ENCODE measurements around the gene ME1.

The ME1 gene

DNA sequence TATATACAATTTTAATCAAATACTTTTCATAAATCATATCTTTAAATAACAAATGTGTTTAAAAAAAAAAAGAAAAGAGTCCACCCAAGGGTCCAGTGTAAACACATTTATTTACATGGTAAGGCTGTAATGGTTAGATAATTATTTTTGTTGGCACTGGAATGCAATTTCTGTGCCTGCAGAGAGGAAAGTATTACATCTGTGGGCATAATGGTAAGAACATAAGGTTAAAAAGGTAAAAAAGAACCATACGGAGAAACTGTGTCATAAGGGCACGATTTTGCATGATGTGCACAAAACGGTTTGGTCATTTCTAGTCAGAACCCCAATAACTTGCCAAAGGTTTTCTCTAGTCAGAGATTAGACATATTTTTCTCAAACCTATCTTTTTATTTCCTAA, 183.4 kb downstream of the ME1 start:
- Histone ChIP-seq H3K36me3 (ENCODE audit: control insufficient read depth, insufficient read depth, low read length) (no peaks in the 10 kb centered on the region), H3K9me3 (ENCODE audit: control insufficient read depth, low read length) (no peaks in the 10 kb centered on the region), H3K4me1 (ENCODE audit: control insufficient read depth, insufficient read depth, low read length) (no peaks in the 10 kb centered on the region), H3K4me3 (ENCODE audit: low read length) (no peak overlapping the region), H3K9ac (ENCODE audit: low read length) (no peak overlapping the region), H3K27me3 (ENCODE audit: control insufficient read depth, insufficient read depth, low read length) (no peaks in the 10 kb centered on the region)

DNA sequence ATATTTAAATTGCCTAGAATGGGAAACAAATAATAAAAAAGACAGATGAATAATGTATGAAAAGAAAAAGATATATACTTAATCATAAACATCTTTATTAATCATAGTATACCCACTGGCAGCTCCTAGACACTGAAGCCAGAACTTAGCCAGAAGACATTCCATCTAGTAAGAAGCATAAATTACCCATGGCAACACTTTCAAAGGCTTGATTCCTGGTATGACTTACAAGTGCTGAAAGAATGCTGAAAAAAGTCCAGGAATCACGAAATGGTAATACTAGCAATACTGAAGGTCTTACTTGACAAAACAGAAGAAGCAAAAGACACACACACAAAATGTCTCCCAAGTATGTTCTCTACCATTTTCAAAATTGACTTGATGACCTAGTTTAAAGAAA, 199.7 kb downstream of the ME1 start:
- Histone ChIP-seq H3K9ac (ENCODE audit: low read length) (no peak overlapping the region), H3K27me3 (ENCODE audit: control insufficient read depth, insufficient read depth, low read length) (no peaks in the 10 kb centered on the region), H3K4me1 (ENCODE audit: control insufficient read depth, insufficient read depth, low read length) (no peaks in the 10 kb centered on the region), H3K9me3 (ENCODE audit: control insufficient read depth, low read length) (no peaks in the 10 kb centered on the region), H3K36me3 (ENCODE audit: control insufficient read depth, insufficient read depth, low read length) (no peaks in the 10 kb centered on the region), H3K4me3 (ENCODE audit: low read length) (no peak overlapping the region)

DNA sequence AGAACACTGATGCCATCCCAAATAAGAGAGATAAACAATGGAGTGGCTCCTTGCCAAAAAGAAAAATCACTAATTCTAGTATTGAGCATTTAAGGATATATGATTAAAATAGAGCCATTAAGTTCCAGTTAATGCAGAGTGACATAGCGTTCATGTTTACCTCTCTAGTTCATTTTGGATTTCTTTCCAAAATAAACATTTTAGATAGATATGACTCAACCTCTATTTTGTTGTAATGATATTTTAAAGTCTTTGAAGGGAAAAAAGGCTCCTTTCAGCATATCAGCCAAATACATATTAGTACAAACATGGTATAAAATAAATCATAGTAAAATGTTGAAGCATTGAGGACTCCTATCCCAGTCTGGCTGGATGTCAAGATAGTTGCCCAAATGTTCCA, 204.3 kb downstream of the ME1 start:
- H3K4me3 ChIP-seq (ENCODE audit: low read length) = no peak overlapping the region
- H3K9ac ChIP-seq (ENCODE audit: low read length) = no peak overlapping the region
- no peaks in the 10 kb centered on the region for H3K4me1 ChIP-seq (ENCODE audit: control insufficient read depth, insufficient read depth, low read length)
- H3K36me3 ChIP-seq (ENCODE audit: control insufficient read depth, insufficient read depth, low read length) = no peaks in the 10 kb centered on the region
- no peaks in the 10 kb centered on the region for H3K9me3 ChIP-seq (ENCODE audit: control insufficient read depth, low read length)
- no peaks in the 10 kb centered on the region for H3K27me3 ChIP-seq (ENCODE audit: control insufficient read depth, insufficient read depth, low read length)

DNA sequence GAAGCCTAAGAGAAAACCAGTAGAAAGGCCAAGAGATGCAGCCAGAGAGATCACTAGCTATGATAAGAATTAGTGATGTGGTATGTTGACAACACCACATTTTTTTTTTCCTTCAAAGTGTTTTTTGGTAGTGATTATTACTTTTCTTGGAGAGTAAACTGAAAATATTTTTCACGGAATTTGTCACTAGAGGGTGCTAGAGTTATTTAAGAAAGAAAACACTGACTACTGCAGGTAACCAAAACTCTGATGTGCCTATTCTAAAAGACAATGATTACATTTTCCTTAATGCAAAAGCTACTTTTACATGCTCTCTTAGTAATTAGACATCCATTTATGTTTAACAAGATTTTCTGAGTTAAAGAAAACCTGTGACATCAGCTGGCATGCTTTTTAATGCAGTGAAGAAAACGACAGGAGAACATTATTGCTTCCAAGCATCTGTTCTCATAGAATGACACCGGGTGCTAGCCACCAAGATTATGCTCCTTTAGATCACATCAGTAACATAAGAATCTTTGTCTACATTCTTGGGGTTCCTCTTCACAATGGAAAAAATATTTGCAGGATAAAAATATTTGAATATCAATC, 208.9 kb downstream of the ME1 start:
- H3K4me3 ChIP-seq (ENCODE audit: low read length) = no peak overlapping the region
- no peaks in the 10 kb centered on the region for H3K27me3 ChIP-seq (ENCODE audit: control insufficient read depth, insufficient read depth, low read length)
- no peaks in the 10 kb centered on the region for H3K4me1 ChIP-seq (ENCODE audit: control insufficient read depth, insufficient read depth, low read length)
- H3K36me3 ChIP-seq (ENCODE audit: control insufficient read depth, insufficient read depth, low read length) = no peaks in the 10 kb centered on the region
- no peaks in the 10 kb centered on the region for H3K9me3 ChIP-seq (ENCODE audit: control insufficient read depth, low read length)
- no peak overlapping the region for H3K9ac ChIP-seq (ENCODE audit: low read length)

DNA sequence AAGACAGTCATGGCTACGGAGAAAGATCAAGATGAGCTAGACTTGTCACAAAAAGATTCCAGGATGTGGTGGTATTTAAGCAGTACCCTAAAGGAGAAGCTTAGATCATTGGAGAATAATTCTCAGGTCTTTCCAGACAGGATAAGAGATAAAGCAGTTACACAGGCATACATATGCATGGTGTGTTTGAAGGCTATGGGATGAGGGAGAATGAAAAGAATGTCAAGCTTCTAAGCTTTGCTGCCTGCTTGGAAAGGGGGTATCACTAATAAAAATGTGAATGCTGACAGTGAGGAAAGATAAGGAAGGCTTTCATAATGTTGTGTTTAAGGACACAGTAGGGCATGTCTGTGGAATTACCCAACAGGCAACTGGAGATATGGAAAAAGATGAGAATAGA, 209.6 kb downstream of the ME1 start:
- no peaks in the 10 kb centered on the region for H3K36me3 ChIP-seq (ENCODE audit: control insufficient read depth, insufficient read depth, low read length)

DNA sequence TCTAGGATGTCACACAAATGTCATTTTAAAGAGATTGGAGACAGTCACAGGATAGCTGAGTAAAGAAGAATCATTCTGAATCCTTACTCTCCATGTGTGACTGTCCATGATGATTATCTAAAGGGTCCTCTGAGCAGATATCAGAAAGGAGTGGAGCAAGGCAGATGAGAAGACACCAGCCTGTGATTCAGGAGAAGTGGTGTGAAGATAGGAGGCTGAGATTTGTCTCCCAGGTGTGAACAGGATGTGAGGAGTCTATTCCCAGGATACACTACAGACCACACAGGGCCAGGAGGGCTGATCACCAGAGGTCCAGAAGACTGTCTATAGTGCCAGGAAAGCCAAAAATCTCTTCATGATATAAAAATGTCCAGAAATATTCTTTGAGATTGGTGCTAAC, 210.7 kb downstream of the ME1 start:
- no peaks in the 10 kb centered on the region for H3K27me3 ChIP-seq (ENCODE audit: control insufficient read depth, insufficient read depth, low read length)
- no peaks in the 10 kb centered on the region for H3K9me3 ChIP-seq (ENCODE audit: control insufficient read depth, low read length)
- no peak overlapping the region for H3K9ac ChIP-seq (ENCODE audit: low read length)
- H3K4me3 ChIP-seq (ENCODE audit: low read length) = no peak overlapping the region
- no peaks in the 10 kb centered on the region for H3K4me1 ChIP-seq (ENCODE audit: control insufficient read depth, insufficient read depth, low read length)
- no peaks in the 10 kb centered on the region for H3K36me3 ChIP-seq (ENCODE audit: control insufficient read depth, insufficient read depth, low read length)

More for the DNA sequence above, 209.6 kb downstream of the ME1 start:
- Histone ChIP-seq H3K9me3 (ENCODE audit: control insufficient read depth, low read length) (no peaks in the 10 kb centered on the region), H3K4me1 (ENCODE audit: control insufficient read depth, insufficient read depth, low read length) (no peaks in the 10 kb centered on the region), H3K9ac (ENCODE audit: low read length) (no peak overlapping the region), H3K27me3 (ENCODE audit: control insufficient read depth, insufficient read depth, low read length) (no peaks in the 10 kb centered on the region), H3K4me3 (ENCODE audit: low read length) (no peak overlapping the region)

DNA sequence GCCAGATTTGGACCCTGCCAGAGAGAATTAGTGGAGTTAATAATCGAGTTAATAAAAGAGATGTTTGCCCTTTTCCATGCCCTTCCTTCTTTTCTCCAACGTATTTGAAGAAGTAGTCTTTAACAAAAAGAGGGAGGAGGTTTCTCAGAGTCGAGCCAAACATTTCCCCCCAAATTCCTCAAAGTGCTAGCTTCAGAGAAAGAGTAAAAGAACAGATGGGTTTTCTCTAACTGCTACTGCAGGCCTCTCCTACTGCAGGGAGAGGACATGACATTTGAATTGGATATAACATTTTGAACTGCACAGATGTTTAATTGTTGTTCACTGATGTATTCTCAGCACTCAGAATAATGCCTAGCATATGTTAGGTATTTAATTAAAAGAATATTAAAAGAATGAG, 212.2 kb downstream of the ME1 start:
- Histone ChIP-seq H3K9me3 (ENCODE audit: control insufficient read depth, low read length) (no peaks in the 10 kb centered on the region), H3K4me3 (ENCODE audit: low read length) (no peak overlapping the region), H3K9ac (ENCODE audit: low read length) (no peak overlapping the region), H3K4me1 (ENCODE audit: control insufficient read depth, insufficient read depth, low read length) (no peaks in the 10 kb centered on the region), H3K36me3 (ENCODE audit: control insufficient read depth, insufficient read depth, low read length) (no peaks in the 10 kb centered on the region), H3K27me3 (ENCODE audit: control insufficient read depth, insufficient read depth, low read length) (no peaks in the 10 kb centered on the region)

DNA sequence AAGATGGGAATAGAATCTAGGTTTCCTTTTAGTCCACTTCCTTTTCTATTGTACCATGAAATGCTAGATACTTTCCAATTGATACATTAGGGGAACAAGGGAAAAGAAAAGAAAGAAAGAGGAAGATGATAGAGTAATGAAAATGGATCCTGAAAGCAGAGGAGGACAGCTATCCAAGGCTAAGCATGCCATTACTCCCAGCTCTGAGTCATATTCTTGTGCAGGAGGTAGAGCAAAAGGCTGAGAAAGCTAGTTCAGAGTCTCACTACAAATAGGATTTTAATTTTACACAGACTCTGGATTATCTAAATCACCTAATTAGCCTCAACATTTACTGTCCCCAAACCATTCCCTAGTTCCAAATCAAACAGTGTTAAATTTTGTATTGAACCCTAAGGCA, 214.0 kb downstream of the ME1 start:
- Histone ChIP-seq H3K9me3 (ENCODE audit: control insufficient read depth, low read length) (no peaks in the 10 kb centered on the region), H3K4me1 (ENCODE audit: control insufficient read depth, insufficient read depth, low read length) (no peaks in the 10 kb centered on the region), H3K4me3 (ENCODE audit: low read length) (no peak overlapping the region), H3K36me3 (ENCODE audit: control insufficient read depth, insufficient read depth, low read length) (no peaks in the 10 kb centered on the region), H3K27me3 (ENCODE audit: control insufficient read depth, insufficient read depth, low read length) (no peaks in the 10 kb centered on the region), H3K9ac (ENCODE audit: low read length) (no peak overlapping the region)

DNA sequence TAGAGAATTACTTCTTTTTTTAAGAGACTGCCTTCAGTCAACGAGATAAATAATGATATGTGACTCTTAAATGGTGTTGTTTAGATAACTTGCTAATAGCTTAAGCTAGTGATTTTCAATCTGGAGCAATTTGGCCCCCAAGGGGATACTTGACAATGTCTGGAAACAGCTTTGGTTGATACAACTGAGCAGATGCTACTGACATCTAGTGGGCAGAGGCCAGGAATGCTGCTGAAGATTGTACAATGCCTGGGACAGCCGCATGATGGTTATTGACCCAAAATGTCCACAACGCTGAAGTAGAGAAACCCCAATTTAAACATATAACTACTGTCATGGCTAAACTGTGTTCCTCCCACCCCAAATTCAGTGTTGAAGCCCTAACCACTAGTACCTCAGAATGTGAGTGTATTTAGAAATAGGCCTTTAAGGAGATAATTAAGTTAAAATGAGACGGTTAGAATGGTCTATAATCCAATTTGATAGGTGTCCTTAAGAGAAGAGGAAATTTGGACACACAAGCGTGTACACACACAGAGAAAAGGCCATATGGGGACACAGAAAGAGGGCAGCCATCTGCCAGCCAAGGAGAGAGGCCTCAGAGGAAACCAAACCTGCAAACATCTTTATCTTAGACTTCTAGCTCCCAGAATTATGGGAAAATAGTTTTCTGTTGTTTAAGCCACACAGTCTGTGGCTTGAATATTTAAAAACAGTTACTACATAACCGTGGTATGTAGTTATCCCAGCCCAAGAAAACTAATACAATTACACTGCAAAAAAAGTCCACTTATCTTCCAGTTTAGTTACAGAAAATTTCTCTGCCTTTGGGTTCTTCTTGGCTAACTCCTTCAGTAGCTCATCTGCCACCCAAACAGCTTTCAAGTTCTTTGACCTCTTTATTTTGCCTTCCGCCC, 215.5 kb downstream of the ME1 start:
- no peaks in the 10 kb centered on the region for H3K36me3 ChIP-seq (ENCODE audit: control insufficient read depth, insufficient read depth, low read length)
- no peaks in the 10 kb centered on the region for H3K27me3 ChIP-seq (ENCODE audit: control insufficient read depth, insufficient read depth, low read length)
- no peak overlapping the region for H3K4me3 ChIP-seq (ENCODE audit: low read length)
- no peak overlapping the region for H3K9ac ChIP-seq (ENCODE audit: low read length)
- H3K9me3 ChIP-seq (ENCODE audit: control insufficient read depth, low read length) = no peaks in the 10 kb centered on the region
- H3K4me1 ChIP-seq (ENCODE audit: control insufficient read depth, insufficient read depth, low read length) = no peaks in the 10 kb centered on the region

DNA sequence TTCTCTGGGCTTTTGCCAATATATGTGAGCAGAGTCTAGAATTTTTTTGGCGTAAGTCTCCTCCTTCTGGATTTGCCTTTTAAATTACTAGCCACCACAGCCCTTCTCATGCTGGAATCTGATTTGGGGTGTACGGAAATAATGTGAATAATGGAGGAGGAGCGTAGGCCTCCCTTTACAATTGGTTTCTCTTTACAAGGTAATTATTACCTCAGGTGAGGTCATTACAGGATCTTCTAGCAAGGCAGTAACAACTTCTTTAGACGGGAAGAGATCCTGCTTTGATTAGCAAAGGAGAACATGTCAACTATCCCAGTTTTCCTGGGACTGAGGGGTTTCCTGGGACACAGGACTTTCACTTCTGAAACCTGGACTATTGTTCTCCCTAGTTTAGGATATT, 228.8 kb downstream of the ME1 start:
- Histone ChIP-seq H3K9me3 (ENCODE audit: control insufficient read depth, low read length) (no peaks in the 10 kb centered on the region), H3K36me3 (ENCODE audit: control insufficient read depth, insufficient read depth, low read length) (no peaks in the 10 kb centered on the region), H3K4me1 (ENCODE audit: control insufficient read depth, insufficient read depth, low read length) (peaks cover 6% of the 10 kb centered on the region), H3K27me3 (ENCODE audit: control insufficient read depth, insufficient read depth, low read length) (no peaks in the 10 kb centered on the region), H3K4me3 (ENCODE audit: low read length) (no peak overlapping the region), H3K9ac (ENCODE audit: low read length) (no peak overlapping the region)

DNA sequence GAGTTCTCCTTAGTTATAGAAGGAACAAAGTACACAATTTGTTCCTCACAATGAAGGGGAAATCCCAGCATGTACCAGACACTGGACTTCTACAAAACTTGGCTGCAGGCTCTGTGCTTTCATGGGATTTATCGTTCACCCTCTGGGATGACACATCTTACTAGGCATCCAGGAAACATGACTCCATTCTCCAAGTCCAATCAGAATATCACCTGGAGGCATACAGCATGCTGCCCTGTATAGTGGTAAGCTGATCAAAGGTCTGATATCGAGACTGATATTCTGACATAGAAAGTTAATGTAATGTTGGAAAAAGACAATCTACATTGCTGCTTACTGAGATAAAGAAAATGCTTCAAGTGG, 231.0 kb downstream of the ME1 start:
- H3K9ac ChIP-seq (ENCODE audit: low read length) = no peak overlapping the region

DNA sequence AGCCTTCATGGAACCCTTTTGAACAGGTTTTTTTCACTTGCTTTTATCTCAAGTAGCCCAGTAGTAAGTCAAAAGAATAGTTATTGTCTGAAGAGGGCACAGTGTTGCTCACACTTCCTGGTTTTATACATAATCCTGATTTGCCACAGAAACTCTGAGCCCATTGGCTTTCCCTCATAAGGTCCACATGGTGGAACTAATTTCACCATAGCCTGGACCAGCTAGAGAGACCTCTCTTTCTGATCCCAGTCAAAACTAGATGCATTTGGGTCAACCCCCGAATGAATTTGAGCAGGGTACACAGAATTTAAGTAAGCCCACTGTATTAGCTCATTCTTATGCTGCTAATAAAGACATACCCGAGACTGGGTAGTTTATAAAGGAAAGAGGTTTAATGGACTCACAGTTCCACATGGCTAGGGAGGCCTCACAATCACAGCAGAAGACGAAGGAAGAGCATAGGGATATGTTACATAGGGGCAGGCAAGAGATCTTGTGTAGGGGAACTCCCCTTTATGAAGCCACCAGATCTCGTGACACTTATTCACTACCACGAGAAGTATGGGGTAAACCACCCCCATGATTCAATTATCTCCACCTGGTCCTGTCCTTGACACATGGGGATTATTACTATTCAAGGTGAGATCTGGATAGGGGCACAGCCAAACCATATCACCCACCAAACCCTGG, 231.5 kb downstream of the ME1 start:
- H3K9ac ChIP-seq (ENCODE audit: low read length) = no peak overlapping the region
- no peaks in the 10 kb centered on the region for H3K9me3 ChIP-seq (ENCODE audit: control insufficient read depth, low read length)
- no peaks in the 10 kb centered on the region for H3K27me3 ChIP-seq (ENCODE audit: control insufficient read depth, insufficient read depth, low read length)
- H3K4me3 ChIP-seq (ENCODE audit: low read length) = no peak overlapping the region
- no peaks in the 10 kb centered on the region for H3K36me3 ChIP-seq (ENCODE audit: control insufficient read depth, insufficient read depth, low read length)
- peaks cover 12% of the 10 kb centered on the region for H3K4me1 ChIP-seq (ENCODE audit: control insufficient read depth, insufficient read depth, low read length)

More for the DNA sequence above, 231.0 kb downstream of the ME1 start:
- Histone ChIP-seq H3K36me3 (ENCODE audit: control insufficient read depth, insufficient read depth, low read length) (no peaks in the 10 kb centered on the region), H3K4me1 (ENCODE audit: control insufficient read depth, insufficient read depth, low read length) (peaks cover 9% of the 10 kb centered on the region), H3K9me3 (ENCODE audit: control insufficient read depth, low read length) (no peaks in the 10 kb centered on the region), H3K27me3 (ENCODE audit: control insufficient read depth, insufficient read depth, low read length) (no peaks in the 10 kb centered on the region), H3K4me3 (ENCODE audit: low read length) (no peak overlapping the region)
